PC-3 (cell line): ENCODE data around the gene SEPTIN10.

ENCODE experiments used
- CTCF ChIP-seq: fragments of 300-600 bp; sonication (generic); conservative IDR thresholded peaks from 2 replicates; pipeline ENCODE4 v1.5.1; 2017; ENCODE audit warnings: antibody characterized with exemption, low read depth, mild to moderate bottlenecking, low read length
- EZH2 ChIP-seq: fragments of 300-600 bp; sonication (generic); IDR thresholded peaks from one replicate; pipeline ENCODE4 v1.6.1; 2017; ENCODE audit warnings: antibody characterized with exemption, mild to moderate bottlenecking, low read length; ENCODE audit not compliant: unreplicated experiment

- no peak for TF ChIP-seq CTCF
- no peak for TF ChIP-seq EZH2
Measured at GRCh38 chr2:109582928-109583895, 30.6 kb downstream of the SEPTIN10 start.
